ENCODE measurements around the gene SP2.

Gene SP2

DNA sequence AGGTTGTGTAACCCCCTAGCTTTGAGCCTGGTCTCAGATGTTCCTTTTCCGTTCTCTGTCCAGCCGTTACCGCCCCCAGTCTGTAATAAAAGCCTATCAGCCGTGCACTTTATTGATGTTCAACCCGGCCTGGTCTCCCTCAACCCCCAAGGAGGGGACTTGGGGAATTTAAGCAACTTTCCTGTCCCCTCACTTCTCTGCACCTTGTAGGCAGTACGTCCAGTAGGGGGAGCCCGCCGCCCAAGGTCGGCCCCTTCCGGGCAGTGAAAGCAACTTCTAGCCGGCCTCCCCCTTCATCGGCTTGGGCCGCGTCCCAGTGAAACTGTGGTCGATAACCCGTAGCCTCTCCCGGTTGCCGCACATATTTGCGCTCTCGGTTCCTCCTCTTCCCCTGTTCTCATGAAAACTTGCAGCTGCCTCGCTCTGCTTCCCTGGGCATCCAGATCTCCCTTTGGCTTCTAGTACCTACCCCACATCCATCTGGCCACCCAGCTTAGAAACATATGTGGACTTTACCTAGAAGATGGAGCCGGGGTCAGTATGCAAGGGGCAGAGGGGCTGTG, 53.2 kb downstream of the SP2 start:
- Histone ChIP-seq H3K36me3 (peaks cover 6 to 49% (median 25%) of the 10 kb centered on the region in 11 experiments; a peak in 17 of 22 replicates), H4K20me1 (no peaks in the 10 kb centered on the region), H3K4me2 (peak overlapping the region; percentile 64 to 87 (median 78)), H3K9ac (peak overlapping the region; percentile 8 to 62 (median 41); a peak in 17 of 22 replicates), H3K4me3 (peak overlapping the region in 6 of 10 experiments; percentile 2 to 37 (median 15); a peak in 6 of 20 replicates), H3K4me1 (peaks cover 37 to 82% (median 47%) of the 10 kb centered on the region in 10 experiments), H3K27ac (peak overlapping the region in 7 of 11 experiments; percentile 41 to 57 (median 48); a peak in 11 of 22 replicates), H3K27me3 (no peaks in the 10 kb centered on the region), H3K9me3 (replicated peaks in 1 of 11) (no peaks in the 10 kb centered on the region)
- no peak for TF ChIP-seq Cebpa-rat (IDR thresholded peaks at IDR 0.05)

DNA sequence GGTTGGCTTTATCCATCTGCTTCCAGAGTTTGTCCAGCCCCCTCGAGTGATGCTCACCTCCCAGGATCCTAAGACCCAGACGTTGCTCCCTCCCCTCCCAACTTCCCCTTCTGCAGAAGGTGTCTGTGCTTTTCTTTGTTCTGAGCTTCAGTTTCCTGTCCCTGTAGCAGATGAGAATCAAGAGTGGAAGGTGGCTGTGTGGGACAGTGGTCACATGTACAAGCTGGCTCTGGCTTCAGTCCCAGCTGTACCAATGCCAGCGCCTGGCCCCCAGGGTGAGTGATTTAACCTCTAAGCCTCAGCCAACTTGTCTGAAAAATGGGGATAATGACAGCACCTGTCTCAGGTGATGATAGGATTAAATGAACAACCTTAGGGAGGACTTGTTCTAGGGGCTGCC, 53.9 kb downstream of the SP2 start:
- Histone ChIP-seq H3K9ac (peak overlapping the region in 7 of 11 experiments; percentile 37 to 62 (median 48); a peak in 8 of 22 replicates), H3K4me3 (0 out of 20 replicates have a peak overlapping the region, but pooled peaks of 1 of the 10 experiments have one; percentile 17), H3K9me3 (replicated peaks in 1 of 11) (no peaks in the 10 kb centered on the region), H4K20me1 (no peaks in the 10 kb centered on the region), H3K36me3 (peaks cover 6 to 43% (median 21%) of the 10 kb centered on the region in 11 experiments; a peak in 17 of 22 replicates), H3K27ac (peak overlapping the region in 2 of 11 experiments; percentile 48 to 51; a peak in 3 of 22 replicates), H3K27me3 (no peaks in the 10 kb centered on the region), H3K4me2 (peak overlapping the region; percentile 64 to 87 (median 78); a peak in 21 of 22 replicates), H3K4me1 (peaks cover 31 to 75% (median 41%) of the 10 kb centered on the region in 10 experiments)
- no peak for TF ChIP-seq Cebpa-rat (IDR thresholded peaks at IDR 0.05)

DNA sequence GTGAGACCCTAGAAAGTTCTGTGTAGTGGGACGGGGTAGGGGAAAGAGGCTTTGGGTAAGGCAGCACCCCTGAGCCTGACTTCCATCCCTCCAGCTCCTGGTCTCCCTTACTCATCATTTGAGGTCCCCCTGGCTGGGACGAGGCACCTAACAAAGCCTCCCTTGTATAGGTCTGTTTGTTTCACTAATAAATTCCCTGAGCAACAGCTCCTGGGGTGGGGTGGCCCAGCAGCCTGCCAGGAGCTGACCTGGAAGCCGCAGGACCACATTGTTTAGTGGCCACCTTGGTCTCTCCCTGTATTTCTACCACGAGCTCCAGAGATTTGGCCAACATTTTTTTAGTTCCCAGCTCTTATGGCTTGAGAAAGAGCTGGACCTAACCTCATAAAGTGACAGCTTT, 54.4 kb downstream of the SP2 start:
- peaks cover 26 to 70% (median 36%) of the 10 kb centered on the region in 10 experiments for H3K4me1 ChIP-seq
- no peak overlapping the region for H3K27ac ChIP-seq
- H3K36me3 ChIP-seq = peaks cover 6 to 38% (median 18%) of the 10 kb centered on the region in 11 experiments; a peak in 16 of 22 replicates
- no peaks in the 10 kb centered on the region for H4K20me1 ChIP-seq
- no peaks in the 10 kb centered on the region for H3K9me3 ChIP-seq (replicated peaks in 1 of 11)
- peak overlapping the region in 4 of 11 experiments; percentile 75 to 87 (median 81); a peak in 3 of 22 replicates for H3K4me2 ChIP-seq
- no peak overlapping the region for H3K4me3 ChIP-seq
- H3K27me3 ChIP-seq = no peaks in the 10 kb centered on the region
- no peak for TF ChIP-seq Cebpa-rat (IDR thresholded peaks at IDR 0.05)
- H3K9ac ChIP-seq = no peak overlapping the region

DNA sequence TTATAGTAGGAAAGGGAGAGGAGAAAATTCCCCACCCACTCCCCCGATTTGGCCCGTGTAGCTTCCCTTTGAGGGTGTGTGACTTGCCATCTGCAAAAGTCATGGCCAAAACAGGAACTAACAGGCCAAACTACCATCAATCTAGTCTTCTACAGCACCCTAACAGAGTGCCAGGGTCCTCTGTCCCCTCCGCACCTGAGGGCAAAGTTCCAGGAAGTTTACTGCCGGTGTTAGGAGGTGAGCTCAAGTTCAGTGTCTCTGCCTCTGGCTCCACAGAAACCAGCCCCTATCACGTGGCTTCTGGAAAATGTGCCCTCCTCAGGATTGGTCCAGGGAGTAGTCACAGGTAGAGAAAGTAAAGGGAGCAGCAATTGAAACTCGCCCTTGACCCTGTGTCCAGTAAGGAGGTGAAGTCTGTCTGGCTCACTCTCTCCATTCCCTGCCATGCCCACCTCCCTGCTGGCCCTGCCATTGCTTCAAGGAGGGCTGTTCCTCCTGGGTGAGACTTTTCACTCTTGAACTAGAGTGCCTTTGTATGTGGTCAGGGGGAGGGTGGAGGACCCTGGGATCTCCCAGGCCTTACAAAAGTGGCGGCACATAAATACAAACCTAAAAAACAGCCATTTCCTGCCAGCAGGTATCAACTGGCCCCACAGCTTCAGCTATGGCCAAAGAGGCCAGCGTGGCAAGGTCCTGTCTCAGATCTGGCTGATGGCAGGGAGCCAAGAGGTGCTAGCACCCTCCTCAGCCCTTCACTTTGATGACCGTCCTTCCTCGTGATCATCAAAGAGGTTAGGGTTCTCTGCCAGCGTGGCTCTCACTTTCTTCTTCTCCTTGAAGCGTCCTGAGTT, 56.4 kb downstream of the SP2 start:
- no peak for TF ChIP-seq Cebpa-rat (IDR thresholded peaks at IDR 0.05)

DNA sequence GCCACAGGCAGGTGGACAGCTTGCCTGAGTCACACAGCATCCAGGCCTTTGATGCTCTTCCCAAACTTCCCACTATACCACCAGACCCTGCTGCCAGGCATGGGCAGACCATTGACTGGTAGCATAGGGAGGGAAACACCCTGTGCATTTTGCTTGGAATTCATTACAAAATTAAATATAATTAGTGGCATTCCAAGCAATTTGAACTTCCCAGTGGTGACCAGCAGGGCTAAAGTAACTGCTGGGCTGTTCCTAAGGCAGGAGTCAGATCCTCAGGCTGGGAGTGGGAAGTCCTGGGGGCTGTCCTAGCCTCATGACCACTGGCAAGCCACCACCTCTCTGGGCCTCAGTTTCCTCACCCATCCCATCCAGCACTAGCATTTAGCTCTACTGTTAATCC, 57.9 kb downstream of the SP2 start:
- peaks cover 27 to 39% (median 33%) of the 10 kb centered on the region in 10 experiments for H3K4me1 ChIP-seq
- H3K4me3 ChIP-seq = no peak overlapping the region
- no peaks in the 10 kb centered on the region for H3K27me3 ChIP-seq
- peaks cover 0 to 12% (median under 1%) of the 10 kb centered on the region in 11 experiments; a peak in 5 of 22 replicates for H3K36me3 ChIP-seq
- H3K9ac ChIP-seq = no peak overlapping the region
- H3K9me3 ChIP-seq (replicated peaks in 1 of 11) = no peaks in the 10 kb centered on the region
- no peak for TF ChIP-seq Cebpa-rat (IDR thresholded peaks at IDR 0.05)
- no peak overlapping the region for H3K4me2 ChIP-seq
- H3K27ac ChIP-seq = no peak overlapping the region
- H4K20me1 ChIP-seq = 0 out of 22 replicates have a peak, but pooled peaks cover 0 to 15% (median 0%) of the 10 kb centered on the region in 11 experiments

More for the DNA sequence above, 56.4 kb downstream of the SP2 start:
- Histone ChIP-seq H3K4me1 (peaks cover 29 to 51% (median 31%) of the 10 kb centered on the region in 10 experiments), H3K27ac (no peak overlapping the region), H3K4me2 (peak overlapping the region in 3 of 11 experiments; percentile 41 to 69 (median 64); a peak in 6 of 22 replicates), H3K9ac (no peak overlapping the region), H4K20me1 (0 out of 22 replicates have a peak, but pooled peaks cover 0 to 7% (median 0%) of the 10 kb centered on the region in 11 experiments), H3K36me3 (peaks cover 0 to 24% (median 8%) of the 10 kb centered on the region in 11 experiments; a peak in 11 of 22 replicates), H3K9me3 (replicated peaks in 1 of 11) (no peaks in the 10 kb centered on the region), H3K4me3 (no peak overlapping the region), H3K27me3 (no peaks in the 10 kb centered on the region)

DNA sequence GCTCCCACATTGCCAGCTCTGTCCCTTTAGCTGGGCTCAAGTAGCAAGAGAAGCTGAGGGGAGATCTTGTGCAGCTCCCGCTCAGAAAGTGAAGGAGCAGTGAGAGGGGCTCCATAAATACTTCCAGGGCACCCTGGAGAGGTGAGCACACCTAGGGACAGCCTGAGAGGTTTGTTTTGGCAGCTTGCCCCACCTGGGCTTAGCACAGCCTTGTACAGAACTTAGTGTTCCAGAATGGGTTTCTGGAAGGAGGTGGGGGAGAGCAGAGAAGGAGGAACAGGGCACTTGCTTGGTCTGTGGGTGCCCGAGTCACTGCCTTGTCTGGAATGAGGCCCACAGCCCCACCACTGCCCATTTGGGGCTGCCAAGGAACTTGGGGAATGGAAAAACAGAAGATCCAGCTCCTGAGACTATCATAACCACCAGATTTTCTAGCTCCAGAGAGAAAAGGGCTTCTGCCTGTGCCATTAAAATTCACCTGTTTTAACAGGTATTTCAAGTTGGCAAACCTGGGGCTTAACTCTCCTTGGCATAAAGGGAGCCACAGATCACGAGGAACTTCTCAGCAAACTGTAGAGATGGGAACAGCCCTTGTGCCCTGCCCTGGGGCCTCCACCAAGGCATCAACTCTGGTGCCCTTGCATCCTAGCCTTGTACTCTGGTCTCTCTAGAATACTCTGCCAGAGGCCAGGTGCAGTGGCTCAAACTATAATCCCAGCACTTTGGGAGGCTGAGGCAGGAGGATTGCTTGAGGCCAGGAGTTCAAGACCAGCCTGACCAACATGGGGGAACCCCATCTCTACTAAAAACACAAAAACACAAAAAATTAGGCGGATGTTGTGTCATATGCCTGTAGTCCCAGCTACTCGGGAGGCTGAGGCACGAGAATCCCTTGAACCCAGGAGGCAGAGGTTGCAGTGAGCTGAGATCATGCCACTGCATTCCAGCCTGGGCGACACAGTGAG, 59.7 kb downstream of the SP2 start:
- no peak overlapping the region for H3K4me3 ChIP-seq
- no peak overlapping the region for H3K27ac ChIP-seq
- TF ChIP-seq Cebpa-rat (IDR thresholded peaks at IDR 0.05) = no peak
- H3K4me2 ChIP-seq = no peak overlapping the region
- no peaks in the 10 kb centered on the region for H3K9me3 ChIP-seq (replicated peaks in 1 of 11)
- peaks cover 0 to 6% (median 0%) of the 10 kb centered on the region in 11 experiments; a peak in 3 of 22 replicates for H3K36me3 ChIP-seq
- H3K9ac ChIP-seq = no peak overlapping the region
- H3K4me1 ChIP-seq = peaks cover 17 to 36% (median 20%) of the 10 kb centered on the region in 10 experiments
- 0 out of 22 replicates have a peak, but pooled peaks cover 0 to 15% (median 0%) of the 10 kb centered on the region in 11 experiments for H4K20me1 ChIP-seq
- no peaks in the 10 kb centered on the region for H3K27me3 ChIP-seq

DNA sequence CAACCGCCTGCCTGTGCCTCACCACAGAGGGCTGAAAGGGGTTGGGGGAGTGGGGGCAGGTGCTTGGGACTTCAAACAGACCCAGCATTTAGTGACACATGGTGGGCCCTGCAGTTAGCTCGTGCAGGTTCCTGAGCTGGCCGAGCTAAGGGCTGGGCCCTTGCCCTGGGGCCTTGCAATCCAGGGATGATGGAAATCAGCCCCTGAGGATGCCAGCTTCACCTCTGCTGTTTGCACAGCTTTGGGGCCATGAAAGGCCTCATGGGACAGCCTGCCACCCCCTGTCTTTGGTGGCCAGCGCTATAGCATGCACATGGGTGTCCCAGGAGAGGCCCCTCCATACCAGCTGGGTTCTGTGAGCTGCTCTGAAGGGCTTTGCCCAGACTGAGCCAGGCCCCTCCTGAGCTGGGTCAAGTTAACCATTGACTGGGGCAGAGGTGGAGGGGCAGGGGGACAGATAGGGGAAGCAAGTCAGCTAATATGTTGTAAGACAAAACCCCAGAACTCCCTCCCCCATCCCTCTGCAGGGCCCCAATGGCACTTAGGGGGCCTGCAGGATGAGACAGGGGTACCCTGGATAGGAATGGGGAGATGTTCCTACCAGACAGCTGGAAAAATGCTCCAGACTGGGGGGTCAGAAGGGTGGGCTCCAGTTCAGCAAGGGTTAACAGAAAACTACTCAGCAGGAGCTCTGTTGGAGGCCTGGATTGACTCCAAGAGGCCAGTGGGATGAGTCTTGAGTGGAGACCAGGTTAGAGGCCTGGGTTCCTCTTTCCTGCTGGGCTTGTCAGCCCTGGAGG, 61.0 kb downstream of the SP2 start:
- Histone ChIP-seq H3K27ac (no peak overlapping the region), H3K4me1 (peaks cover 6 to 36% (median 19%) of the 10 kb centered on the region in 10 experiments), H4K20me1 (0 out of 22 replicates have a peak, but pooled peaks cover 0 to 15% (median 0%) of the 10 kb centered on the region in 11 experiments), H3K27me3 (no peaks in the 10 kb centered on the region), H3K36me3 (no peaks in the 10 kb centered on the region; a peak in 3 of 22 replicates), H3K9me3 (replicated peaks in 1 of 11) (no peaks in the 10 kb centered on the region), H3K9ac (no peak overlapping the region), H3K4me2 (peak overlapping the region in 8 of 11 experiments; percentile 17 to 57 (median 42); a peak in 12 of 22 replicates), H3K4me3 (no peak overlapping the region)
- TF ChIP-seq Cebpa-rat (IDR thresholded peaks at IDR 0.05) = no peak
